HG02642 (cell line): ENCODE results near the gene IL11.

Source experiments
- ATAC-seq: cut with Tn5 transposase; IDR thresholded peaks from one replicate; pipeline ENCODE4 v1.9.1; 2021; ENCODE audit warnings: mild to moderate bottlenecking; ENCODE audit not compliant: unreplicated experiment, poor library complexity

The IL11 gene

GRCh38 chr19:55373993-55374757 lies 3.9 kb upstream of the IL11 start:
- no peak for ATAC-seq

DNA sequence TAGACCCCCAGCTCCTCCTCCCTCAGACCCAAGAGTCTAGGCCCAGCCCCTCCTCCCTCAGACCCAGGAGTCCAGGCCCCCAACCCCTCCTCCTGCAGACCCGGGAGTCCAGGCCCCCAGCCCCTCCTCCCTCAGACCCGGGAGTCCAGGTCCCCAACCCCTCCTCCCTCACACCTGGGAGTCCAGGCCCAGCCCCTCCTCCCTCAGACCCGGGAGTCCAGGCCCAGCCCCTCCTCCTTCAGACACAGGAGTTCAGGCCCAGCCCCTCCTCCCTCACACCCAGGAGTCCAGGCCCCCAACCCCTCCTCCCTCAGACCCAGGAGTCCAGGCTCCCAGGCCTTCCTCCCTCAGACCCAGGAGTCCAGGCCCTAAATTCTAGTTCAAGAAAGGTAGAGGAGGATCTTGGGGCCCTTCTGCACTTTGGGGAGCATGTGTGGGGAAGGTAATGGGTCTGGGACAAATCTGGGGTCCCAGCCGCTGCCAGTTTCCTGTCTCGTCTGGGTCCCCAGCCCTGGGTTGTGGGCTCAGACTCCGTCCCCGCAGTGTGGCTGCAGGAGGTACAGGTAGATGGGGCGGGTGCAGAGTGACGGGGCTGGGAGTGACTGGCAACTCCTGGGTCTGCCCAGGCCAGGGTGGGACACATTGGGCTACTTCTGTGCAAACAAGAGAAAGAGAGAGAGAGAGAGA lies 3.2 kb upstream of the IL11 start:
- no peak for ATAC-seq

DNA sequence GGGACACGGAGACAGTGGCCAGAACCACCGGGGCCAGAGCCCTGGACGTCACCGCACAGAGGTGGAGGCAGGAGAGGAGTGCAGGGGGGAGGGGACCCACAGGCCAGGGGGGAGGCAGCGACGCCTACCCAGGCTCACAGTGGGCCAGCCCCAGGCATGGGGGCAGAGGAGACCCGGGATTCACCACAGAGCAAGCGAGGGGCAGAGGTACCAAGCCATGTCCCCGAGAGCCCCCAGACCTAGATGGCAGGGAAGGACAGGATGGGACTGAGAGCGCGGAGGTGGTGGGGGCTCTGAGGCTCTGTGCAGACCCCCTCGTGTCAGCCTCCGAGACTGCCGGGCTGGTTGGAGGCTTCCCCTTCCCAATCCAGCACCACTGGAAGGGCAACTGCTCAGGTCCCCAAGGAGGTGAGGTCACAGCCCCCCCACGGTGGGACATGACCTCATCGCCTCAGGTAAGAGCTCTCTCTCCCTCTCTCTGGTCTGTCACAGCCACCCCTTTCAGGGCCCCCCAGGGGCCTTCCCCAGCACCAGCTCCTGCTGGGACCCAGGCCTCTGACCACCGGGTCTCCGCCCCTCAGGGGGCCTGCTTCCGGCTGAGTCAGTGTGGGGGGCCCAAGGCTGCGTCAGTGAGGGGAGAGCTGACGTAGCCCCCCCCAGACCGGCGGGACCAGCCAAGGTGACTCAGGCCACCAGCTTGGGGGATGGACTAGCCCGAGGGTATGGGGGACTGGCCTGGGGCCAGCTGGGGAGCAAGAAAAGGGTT lies 2.2 kb upstream of the IL11 start:
- ATAC-seq: no peak

DNA sequence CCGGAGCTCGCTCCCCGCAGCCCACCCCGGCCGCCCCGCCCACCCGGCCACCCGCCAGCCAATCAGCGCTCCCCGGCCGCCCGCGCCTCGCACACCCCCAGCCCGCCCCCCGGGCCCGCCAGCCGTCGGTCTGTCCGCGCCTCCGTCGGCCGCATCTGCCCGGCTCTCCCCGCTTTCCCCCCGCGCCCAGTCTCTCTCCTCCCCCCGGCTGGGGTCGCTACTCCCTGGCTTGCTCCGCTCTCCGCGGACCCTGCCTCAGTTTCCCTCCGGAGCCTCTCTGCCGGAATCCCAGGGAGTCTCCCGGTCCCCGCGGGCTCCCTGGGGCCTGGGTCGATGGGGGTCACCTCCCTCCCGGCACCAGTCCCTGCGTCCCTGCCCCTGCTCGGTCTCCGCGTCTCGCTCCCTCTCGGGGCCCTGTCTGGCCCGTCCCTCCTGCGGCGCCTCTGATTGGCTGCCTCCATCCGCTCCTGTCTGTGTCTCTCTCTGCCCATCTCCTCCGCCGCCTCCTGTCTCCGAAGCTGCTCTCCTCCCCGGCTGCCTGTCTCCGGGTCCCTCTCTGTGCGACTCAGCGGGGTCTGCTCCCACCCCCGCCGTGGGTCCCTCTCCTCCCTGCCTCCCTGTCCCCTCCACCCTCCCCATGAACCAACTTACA lies 484 bp downstream of the IL11 start:
- no peak for ATAC-seq

- no peak for ATAC-seq
Observed at GRCh38 chr19:55368701-55369563, 1.3 kb downstream of the IL11 start.

GRCh38 chr19:55368106-55368505 lies 2.2 kb downstream of the IL11 start:
- no peak for ATAC-seq

DNA sequence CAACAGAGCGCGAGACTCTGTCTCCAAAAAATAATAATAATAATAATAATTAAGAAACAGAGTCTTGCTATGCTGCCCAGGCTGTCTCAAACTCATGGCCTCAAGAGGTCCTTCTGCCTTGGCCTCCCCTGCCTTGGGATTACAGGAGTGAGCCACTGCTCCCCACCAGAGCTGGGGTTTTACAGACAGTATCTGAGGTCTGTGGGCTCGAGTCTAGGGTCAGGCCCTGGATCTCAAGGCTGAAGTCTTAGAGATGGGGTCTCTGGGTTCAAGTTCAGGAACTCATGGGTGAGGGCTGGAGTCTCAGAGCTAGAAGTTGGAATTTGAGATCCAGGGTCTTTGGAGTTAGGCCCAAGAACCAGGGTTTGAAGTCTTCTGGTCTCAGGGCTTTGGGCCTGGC lies 3.5 kb downstream of the IL11 start:
- no peak for ATAC-seq

GRCh38 chr19:55365964-55366363 lies 4.3 kb downstream of the IL11 start:
- ATAC-seq: no peak

DNA sequence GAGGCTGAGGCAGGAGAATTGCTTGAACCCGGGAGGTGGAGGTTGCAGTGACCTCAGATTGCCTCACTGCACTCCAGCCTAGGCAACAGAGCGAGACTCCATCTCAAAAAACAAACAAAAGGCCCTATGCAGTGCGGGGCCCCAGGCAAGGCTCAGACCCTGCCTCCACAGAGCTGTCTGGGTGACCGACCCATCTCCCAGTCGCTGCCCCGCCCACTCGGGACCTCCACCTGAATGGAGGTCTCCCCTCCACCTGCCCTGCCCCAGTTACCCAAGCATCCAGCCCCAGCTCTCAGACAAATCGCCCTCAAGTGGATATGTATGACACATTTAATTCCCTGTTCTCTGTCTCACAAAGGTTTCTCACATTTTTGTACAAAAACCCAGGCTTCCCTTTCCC lies 5.0 kb downstream of the IL11 start:
- no peak for ATAC-seq

DNA sequence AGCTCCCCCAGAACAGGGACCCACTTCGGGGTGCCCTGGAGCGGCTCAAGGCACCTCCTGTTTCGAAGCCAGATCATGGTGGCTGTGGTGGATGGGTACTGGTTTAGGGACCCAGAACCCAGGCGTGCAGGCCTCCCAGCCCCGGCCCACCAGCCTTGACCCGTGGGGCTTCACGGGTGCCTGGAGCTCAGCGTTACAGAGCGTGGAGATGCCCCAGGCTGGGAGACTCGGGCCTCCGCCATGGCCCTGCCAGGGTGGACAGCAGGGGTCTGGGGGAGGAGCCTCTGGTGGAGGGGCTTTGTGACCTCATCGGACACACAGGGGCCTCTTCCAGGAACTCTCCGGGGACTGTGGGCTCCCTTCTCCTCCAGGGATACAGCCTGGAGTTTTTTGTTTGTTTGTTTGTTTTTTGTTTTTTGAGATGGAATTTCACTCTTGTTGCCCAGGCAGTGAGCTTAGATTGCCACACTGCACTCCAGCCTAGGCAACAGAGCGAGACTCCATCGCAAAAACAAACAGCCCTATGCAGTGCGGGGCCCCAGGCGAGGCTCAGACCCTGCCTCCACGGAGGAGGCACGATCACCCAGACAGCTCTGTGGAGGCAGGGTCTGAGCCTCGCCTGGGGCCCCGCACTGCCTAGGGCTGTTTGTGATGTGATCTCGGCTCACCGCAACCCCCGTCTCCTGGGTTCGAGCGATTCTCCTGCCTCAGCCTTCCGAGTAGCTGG lies 7.1 kb downstream of the IL11 start, which contains the start of gene GARIN5B:
Gene GARIN5B, minus strand, starts transcription at position 271 of the 727 bp plus-strand sequence. Its CDS starts 194 bp downstream, at position 77.
- ATAC-seq: no peak

DNA sequence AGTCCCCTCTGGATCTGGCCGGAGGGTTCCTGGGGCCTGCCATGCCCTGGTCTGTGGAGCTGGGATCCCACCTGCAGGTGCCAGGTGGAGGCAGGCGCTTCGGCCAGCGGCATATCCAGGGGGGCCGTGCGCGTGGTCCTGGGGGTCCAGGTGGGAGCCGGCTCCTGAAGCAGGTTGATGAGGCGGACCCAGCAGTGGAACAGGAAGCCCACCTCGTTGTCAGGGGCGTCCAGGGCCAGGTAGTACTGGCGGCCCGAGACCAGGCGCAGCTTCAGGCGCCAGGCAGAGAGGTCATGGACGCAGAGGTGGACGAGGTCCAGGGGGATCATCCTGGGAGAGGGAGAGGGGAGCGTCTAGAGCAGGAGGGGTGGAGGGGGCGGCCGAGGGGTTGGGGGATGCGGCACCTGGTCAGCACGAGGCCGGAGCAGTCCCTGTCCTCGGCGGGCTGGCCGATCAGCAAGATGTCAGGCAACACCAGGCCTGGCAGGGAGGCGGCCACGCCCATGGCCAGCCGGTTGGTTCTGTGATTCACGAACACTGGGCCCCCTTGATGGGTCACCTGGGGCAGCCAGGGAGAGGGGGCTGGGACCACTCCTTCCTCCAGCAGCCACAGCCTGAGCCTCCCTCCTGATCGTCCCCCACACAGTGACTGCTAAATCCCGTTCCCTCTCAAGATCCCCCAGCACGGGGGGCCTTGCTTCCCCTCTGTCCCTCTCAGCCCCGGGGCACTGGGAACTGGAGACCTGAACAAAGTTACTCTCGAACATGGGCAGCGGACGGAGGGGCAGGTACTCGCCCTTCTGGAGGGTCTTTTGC lies 7.9 kb downstream of the IL11 start:
- no peak for ATAC-seq

GRCh38 chr19:55360902-55361301 lies 9.4 kb downstream of the IL11 start:
- ATAC-seq: no peak

- ATAC-seq: no peak
Observed at GRCh38 chr19:55358943-55359908, 11.0 kb downstream of the IL11 start.

DNA sequence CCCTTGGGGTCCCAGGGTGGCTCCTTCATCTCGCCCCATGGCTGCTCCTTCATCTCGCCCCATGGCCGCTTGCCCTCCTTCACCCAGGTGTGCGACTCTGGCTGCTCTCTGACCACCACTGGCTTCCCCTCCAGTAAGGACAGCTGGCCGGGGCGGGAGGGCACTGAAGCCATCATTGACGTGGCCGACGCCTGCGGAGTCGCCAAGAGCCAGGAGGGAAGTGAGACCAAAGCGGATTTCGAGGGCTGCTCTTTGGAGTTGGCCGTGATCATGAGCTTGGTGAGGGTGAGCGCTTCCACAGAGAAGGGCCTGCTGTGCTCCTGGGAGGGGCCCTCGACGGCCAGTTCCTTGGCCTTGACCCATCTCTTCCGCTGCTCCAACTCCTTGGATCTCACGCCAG lies 11.8 kb downstream of the IL11 start:
- ATAC-seq: no peak

- ATAC-seq: no peak
Observed at GRCh38 chr19:55355213-55355821, 14.9 kb downstream of the IL11 start.

- no peak for ATAC-seq
Observed at GRCh38 chr19:55354698-55355212, 15.5 kb downstream of the IL11 start, which contains the start of gene COX6B2. Gene COX6B2, minus strand, starts transcription at chr19:55354719. Its CDS starts 198 bp downstream, at chr19:55354521.
